NCI-H187 treated with DMSO at 0.1 percent for 48 hours (cell line): Measurements from ENCODE around the gene DNAI4.

Source experiments
- DNase-seq: peaks from one replicate; lab custom pipeline; 2025; lab: John Stamatoyannopoulos, UW

The DNAI4 gene

DNA sequence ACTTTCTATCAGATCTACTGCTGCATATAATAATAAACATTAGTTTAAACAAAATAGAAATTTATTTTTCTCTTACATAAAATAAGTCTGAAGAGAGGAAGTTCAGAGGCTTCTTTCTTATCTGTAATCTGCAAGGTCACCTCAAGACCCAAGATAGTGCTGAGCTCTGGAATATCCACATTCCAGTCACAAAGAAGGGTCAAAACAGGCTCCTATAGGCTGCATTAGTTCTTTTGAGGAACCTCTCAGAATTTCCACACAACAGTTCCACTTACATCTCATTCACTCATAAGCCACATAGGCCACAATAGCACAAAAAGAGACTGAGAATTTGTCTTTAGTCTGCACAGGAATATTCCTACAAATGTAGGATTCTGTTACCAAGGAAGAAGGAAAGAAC, 157.0 kb downstream of the DNAI4 start:
- no peak for DNase-seq

DNA sequence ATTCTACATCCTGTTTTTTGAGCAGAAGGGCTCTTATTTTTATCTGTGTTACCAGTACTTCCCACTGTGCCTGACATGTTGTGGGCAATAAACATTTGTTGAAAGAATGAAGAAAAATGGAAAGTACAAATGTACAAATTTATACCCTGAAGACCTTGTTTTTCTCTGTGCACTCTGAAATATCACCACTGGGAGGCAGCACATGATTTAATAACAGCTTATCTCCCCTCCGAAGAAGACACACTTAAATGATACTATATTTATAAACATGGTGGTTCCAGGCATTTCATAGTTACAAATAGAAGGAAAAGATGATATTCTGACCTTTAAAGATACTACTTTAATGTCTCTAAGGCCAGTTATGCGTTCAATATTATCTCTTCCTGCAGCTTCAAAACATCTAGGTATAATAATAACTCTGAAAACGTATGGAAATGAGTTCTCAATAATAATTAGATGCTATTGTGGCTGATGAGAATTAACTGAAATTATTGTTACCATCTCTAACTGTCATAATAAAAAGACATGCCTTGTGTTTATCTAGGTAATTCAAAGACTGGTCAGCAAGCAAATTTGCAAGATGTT, 159.6 kb downstream of the DNAI4 start:
- peak; percentile 36 for DNase-seq
